ELF-1 (cell line): ENCODE data around the gene RIMS1.
"Not testable (repeated sequence)": the region's sequence is repeated elsewhere in the genome, so short reads cannot be mapped to it uniquely, and the experiment has no call there.

ENCODE experiments used
- DNase-seq: peaks from one replicate; pipeline ENCODE4 v3.0.0-alpha.2; 2016; ENCODE audit warnings: low read depth, low spot score

RIMS1 gene

DNA sequence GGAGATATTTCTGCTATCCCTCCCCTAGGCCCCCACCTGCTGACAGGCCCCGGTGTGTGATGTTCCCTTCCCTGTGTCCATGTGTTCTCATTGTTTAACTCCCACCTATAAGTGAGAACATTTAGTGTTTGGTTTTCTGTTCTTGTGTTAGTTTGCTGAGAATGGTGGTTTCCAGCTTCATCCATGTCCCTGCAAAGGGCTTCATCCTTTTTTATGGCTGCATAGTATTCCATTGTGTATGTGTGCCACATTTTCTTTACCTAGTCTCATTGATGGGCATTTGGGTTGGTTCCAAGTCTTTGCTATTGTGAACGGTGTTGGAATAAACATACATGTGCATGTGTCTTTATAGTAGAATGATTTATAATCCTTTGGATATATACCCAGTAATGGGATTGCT, 448.9 kb downstream of the RIMS1 start:
- DNase-seq: not testable (repeated sequence)

- DNase-seq: no peak
Measured at GRCh38 chr6:72348926-72349325, 462.6 kb downstream of the RIMS1 start.

- DNase-seq: no peak
Measured at GRCh38 chr6:72350296-72350881, 464.0 kb downstream of the RIMS1 start.

DNA sequence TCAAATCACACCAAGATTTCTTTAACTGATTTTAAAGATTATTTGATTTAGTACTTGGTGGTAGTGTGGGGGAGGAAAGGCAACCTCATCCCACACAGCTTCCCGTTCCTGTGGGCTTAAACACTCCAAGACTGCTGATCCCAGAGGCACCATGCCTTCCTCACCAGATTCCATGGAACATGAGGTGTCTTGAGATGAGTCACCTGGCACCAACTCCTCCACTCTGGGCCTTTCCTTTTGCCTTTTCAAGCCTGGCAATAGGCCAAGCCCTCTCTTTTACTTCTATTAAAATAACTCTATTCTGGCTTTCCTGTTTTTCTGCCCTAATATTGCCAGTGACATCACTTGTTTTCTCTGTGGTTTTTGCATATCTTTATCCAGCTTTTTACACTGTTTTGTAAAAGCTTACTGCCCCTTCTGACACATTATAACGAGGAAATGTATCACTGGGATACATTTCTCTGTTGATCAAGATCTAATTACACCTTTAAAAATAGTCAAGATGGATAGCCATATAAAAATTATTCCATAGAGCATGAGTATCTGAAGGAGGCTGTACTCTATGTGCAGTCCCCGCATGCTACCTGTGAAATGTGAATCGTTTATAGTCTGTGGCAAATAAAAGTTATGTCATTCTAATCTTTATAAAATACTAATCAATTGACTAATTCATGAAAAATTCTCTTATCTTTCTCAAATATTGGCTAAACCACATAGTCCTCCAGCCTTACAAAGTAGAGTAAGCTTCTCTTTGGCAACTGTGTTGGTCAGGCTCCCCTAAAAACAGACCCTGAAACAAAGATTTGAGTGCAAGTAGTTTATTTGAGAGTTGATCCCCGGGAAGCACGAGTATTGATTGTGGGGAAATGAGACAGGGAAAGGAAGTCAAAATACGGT, 477.7 kb downstream of the RIMS1 start:
- DNase-seq: no peak

GRCh38 chr6:72365773-72366172, 479.4 kb downstream of the RIMS1 start:
- no peak for DNase-seq

GRCh38 chr6:72367439-72367838, 481.1 kb downstream of the RIMS1 start:
- no peak for DNase-seq

- no peak for DNase-seq
Measured at GRCh38 chr6:72371473-72371872, 485.1 kb downstream of the RIMS1 start.

- DNase-seq: no peak
Measured at GRCh38 chr6:72374172-72374571, 487.8 kb downstream of the RIMS1 start.

DNA sequence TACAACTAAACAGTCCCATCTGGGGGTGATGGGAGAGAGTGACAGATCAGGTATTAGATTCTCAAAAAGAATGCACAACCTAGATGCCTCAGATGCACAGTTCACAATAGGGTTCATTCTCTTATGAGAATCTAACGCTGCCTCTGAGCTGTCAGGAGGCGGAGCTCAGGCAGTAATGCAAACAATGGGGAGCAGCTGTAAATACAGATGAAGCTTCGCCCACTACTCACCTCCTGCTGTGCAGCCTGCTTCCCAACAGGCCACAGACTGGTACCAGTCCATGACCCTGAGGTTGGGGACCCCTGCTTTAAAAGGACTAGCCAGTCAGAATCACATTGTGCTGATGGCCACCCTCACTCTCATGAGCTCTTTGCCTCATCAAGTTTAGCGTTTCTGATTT, 488.5 kb downstream of the RIMS1 start:
- DNase-seq: no peak

DNA sequence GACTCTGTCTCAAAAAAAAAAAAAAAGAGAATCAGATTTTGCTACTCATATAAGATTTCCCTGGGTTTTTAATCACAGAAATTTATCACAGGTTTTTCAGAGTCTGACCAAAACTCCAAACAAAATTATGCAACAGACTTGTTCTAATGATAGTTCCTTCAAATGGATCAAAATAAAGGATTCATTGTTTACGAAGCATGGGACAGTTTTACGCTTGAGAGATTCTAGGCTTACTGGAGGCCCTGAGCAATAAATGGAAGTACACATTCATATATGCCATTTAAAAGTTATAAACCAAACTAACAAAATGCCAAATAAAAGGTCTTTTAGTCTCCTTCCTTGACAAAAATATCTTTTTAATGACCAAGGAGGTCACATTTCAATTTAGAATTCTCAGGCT, 490.4 kb downstream of the RIMS1 start:
- no peak for DNase-seq

DNA sequence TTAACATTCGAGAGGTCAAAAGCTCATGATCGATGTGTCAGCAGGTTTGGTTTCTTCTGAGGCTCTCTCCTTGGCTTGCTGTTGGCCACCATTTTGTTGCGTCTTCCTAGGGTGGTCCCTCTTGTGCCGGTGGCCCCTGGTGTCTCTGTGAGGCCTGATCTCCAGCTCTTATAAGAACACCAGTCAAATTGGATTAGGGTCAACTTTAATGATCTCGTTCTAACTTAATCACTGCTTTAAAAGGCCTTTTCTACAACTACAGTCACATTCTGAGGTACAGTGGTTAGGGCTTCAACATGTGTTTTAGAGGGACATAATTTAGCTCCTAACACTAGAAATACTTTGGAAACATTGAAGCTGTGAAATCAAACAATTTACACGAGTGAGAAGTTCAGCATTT, 494.7 kb downstream of the RIMS1 start:
- no peak for DNase-seq

DNA sequence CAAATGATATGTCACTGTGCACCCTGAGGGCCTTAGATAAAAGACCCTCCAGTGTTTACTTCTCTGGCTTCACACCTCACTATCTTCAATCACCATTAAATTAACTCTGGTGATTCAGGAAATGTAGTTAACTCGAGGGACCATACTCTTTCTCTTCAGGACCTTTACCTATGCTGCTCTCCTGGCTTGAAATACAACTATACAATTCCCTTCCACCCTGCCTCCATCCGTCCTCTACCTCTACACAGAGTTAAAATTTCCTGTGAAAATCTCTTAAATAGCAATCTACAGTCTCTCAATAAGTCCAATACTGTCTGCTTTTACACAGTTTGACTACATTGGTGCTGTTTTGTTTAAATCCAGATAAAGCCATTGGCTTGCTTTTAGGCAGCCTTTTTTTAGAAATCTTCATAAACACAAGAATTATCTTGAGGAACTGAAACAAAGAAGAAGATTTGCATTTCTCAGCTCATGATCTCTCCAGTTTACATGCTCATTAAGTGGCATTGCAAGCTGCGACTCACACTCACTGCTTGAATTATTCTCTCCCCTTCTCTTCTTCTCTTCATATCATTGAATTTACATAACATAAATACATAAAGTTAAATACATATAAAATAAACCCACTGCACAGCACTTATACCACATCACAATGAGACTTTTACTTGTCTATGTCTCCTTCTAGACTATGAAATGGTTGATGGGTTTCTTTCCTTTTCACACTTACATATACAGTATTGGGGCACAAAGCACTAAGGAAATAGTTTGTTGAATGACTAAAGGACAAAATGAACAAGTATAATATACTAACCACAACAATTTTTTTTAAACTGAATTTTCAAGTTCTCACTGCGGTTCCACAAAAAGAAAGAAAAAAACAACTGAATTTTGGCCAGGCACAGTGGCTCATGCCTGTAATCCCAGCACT, 496.5 kb downstream of the RIMS1 start:
- no peak for DNase-seq

GRCh38 chr6:72386324-72386723, 500.0 kb downstream of the RIMS1 start:
- no peak for DNase-seq

DNA sequence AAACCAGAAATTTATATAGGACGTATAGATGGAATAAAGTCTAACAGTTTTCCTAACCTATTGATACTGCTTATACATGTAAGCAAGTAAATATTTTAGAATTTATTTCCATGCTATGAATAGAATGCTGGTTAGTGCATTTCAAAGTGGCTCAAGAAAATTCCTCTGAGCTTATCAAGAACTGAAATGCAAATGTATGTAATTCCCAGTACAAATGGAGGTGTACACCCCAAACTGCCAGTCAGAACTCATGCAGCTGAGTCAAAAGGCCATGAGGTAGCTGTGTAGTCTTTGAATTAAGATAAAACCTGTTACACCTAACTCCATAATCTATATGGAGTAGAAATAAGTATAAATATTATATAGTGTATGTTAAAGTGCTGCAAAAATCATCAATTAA, 503.3 kb downstream of the RIMS1 start:
- DNase-seq: no peak

- no peak for DNase-seq
Measured at GRCh38 chr6:72390548-72390947, 504.2 kb downstream of the RIMS1 start.

DNA sequence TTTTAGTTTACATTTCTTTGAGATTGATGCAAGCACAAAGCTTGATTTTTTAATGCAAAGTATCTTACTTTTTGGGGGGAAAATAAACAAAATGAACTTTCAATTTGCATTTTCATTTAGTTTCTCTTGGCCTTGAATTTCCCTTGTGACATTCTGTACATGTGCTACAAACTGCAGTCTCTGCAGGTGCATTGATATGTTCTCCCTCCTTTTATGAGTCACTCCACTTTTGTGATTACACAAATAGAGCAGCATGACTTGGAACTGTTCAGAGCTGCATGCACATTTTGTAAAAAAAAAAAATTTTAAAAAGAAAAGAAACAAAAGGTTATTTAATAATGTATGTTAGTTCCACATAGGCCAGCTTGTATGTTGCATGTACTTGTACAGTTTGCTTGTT, 515.5 kb downstream of the RIMS1 start:
- DNase-seq: no peak

- no peak for DNase-seq
Measured at GRCh38 chr6:72403413-72403812, 517.1 kb downstream of the RIMS1 start.

- no peak for DNase-seq
Measured at GRCh38 chr6:72406517-72406916, 520.2 kb downstream of the RIMS1 start.

GRCh38 chr6:72410769-72411168, 524.4 kb downstream of the RIMS1 start:
- DNase-seq: no peak

GRCh38 chr6:72411872-72412708, 525.7 kb downstream of the RIMS1 start:
- peak; percentile 97 for DNase-seq

GRCh38 chr6:72412709-72413044, 526.3 kb downstream of the RIMS1 start:
- no peak for DNase-seq
